K562 (cell line): Measurements from ENCODE around the gene SENP3. TPM values are rescaled to one million over a fixed set of nuclear protein-coding genes. Genes with fewer than 3 reads are reported as not detected.
A peak's percentile ranks its signal among the peaks of the same experiment; 100 is the strongest.

Experiments used
- CGGBP1 ChIP-seq: fragments of 250-450 bp; sonication (Bioruptor Pico); IDR thresholded peaks from 2 replicates; pipeline ENCODE4 v1.9.0; 2021; ENCODE audit warnings: mild to moderate bottlenecking
- DDX20 ChIP-seq: fragments of 450-650 bp; IDR thresholded peaks from 2 replicates; pipeline ENCODE4 v1.6.1; 2016; ENCODE audit warnings: missing genetic modification characterization, low read depth, mild to moderate bottlenecking, missing compliant biosample characterization, moderate library complexity
- GABPB1 ChIP-seq: sonication (generic); formaldehyde crosslinking; IDR thresholded peaks from 2 replicates; pipeline ENCODE4 v1.8.0; 2022; ENCODE audit warnings: mild to moderate bottlenecking, missing genetic modification reagents
- LARP7 ChIP-seq: fragments of 450-650 bp; IDR thresholded peaks from 2 replicates; pipeline ENCODE4 v1.6.1; 2016
- NCOA6 ChIP-seq: fragments of 450-650 bp; IDR thresholded peaks from 2 replicates; pipeline ENCODE4 v1.6.1; 2017; ENCODE audit warnings: mild to moderate bottlenecking
- NR2F6 ChIP-seq: fragments of 450-650 bp; formaldehyde crosslinking; IDR thresholded peaks from 2 replicates; pipeline ENCODE4 v1.4.0; 2020; ENCODE audit warnings: mild to moderate bottlenecking
- TAF15 ChIP-seq: fragments of 200-400 bp; formaldehyde crosslinking; IDR thresholded peaks from 2 replicates; pipeline ENCODE4 v1.6.1; 2017; ENCODE audit warnings: mild to moderate bottlenecking, low read depth, low read length, moderate library complexity
- TCF15 ChIP-seq: fragments of 250-450 bp; sonication (Bioruptor Pico); IDR thresholded peaks from 2 replicates; pipeline ENCODE4 v1.8.0; 2022; ENCODE audit warnings: moderate library complexity, mild to moderate bottlenecking, inconsistent platforms
- ZNF282 ChIP-seq: sonication (generic); formaldehyde crosslinking; IDR thresholded peaks from 2 replicates; pipeline ENCODE4 v1.8.1; 2023; ENCODE audit warnings: missing genetic modification reagents
- polyA plus RNA-seq, 8 experiments: library from polyadenylated mRNA; depleted of rRNA in 4 of 8; stranded (reverse) in 5 of 8; unstranded in 3 of 8; fragments of >200 nt; fragmentation: Nextera tagmentation in 2 of 8; fragmentation: Illumina TruSeq in 1 of 8; extraction: Ambion mirVana in 2 of 8; extraction: Trizol in 1 of 8; gene quantifications; 2 replicates each; pipeline versions ENCODE4 v1.2.1 to v1.2.3, GENCODE V29; 2011 to 2014; ENCODE audit warnings: inconsistent platforms in 1 of 8, missing spikeins in 1 of 8
- total RNA-seq, 7 experiments: library from RNA; depleted of rRNA in 6 of 7; stranded (reverse); fragments of >200 nt in 6 of 7; fragmentation: Illumina TruSeq in 2 of 7; extraction: Trizol in 2 of 7; gene quantifications; 2 replicates each; pipeline versions ENCODE4 v1.2.1 to v1.2.3, GENCODE V29; 2011 to 2021; ENCODE audit warnings: low replicate concordance in 1 of 7
- TF ChIP-seq, protein P1 (sequence below): sonication (generic); formaldehyde crosslinking; IDR thresholded peaks from 2 replicates; pipeline ENCODE4 v1.8.0; 2023; ENCODE audit warnings: missing genetic modification reagents, mild to moderate bottlenecking, borderline replicate concordance

The SENP3 gene
- total and polyA plus RNA-seq, 9 of the 15 experiments (the other 6 are each of a cell fraction or from before 2014, with no cell fraction given): 0.63 to 102 (median 78.8) TPM

- TF ChIP-seq, protein P1, sequence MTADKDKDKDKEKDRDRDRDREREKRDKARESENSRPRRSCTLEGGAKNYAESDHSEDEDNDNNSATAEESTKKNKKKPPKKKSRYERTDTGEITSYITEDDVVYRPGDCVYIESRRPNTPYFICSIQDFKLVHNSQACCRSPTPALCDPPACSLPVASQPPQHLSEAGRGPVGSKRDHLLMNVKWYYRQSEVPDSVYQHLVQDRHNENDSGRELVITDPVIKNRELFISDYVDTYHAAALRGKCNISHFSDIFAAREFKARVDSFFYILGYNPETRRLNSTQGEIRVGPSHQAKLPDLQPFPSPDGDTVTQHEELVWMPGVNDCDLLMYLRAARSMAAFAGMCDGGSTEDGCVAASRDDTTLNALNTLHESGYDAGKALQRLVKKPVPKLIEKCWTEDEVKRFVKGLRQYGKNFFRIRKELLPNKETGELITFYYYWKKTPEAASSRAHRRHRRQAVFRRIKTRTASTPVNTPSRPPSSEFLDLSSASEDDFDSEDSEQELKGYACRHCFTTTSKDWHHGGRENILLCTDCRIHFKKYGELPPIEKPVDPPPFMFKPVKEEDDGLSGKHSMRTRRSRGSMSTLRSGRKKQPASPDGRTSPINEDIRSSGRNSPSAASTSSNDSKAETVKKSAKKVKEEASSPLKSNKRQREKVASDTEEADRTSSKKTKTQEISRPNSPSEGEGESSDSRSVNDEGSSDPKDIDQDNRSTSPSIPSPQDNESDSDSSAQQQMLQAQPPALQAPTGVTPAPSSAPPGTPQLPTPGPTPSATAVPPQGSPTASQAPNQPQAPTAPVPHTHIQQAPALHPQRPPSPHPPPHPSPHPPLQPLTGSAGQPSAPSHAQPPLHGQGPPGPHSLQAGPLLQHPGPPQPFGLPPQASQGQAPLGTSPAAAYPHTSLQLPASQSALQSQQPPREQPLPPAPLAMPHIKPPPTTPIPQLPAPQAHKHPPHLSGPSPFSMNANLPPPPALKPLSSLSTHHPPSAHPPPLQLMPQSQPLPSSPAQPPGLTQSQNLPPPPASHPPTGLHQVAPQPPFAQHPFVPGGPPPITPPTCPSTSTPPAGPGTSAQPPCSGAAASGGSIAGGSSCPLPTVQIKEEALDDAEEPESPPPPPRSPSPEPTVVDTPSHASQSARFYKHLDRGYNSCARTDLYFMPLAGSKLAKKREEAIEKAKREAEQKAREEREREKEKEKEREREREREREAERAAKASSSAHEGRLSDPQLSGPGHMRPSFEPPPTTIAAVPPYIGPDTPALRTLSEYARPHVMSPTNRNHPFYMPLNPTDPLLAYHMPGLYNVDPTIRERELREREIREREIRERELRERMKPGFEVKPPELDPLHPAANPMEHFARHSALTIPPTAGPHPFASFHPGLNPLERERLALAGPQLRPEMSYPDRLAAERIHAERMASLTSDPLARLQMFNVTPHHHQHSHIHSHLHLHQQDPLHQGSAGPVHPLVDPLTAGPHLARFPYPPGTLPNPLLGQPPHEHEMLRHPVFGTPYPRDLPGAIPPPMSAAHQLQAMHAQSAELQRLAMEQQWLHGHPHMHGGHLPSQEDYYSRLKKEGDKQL (CRISPR knock-in tag): no peak
- TF ChIP-seq TCF15 (no peak), NCOA6 (no peak), ZNF282 (CRISPR knock-in tag) (no peak; the same call in 1 of the 2 replicates), DDX20 (tag) (no peak), CGGBP1 (no peak), LARP7 (no peak), TAF15 (no peak), GABPB1 (CRISPR knock-in tag) (peak; percentile 96), NR2F6 (no peak)
These were observed 11.0 kb downstream of the SENP3 start (continued) for GRCh38 chr17:7572588-7573323.
